Muscle of leg (tissue), 11 donors: ENCODE results near the gene RBM39. TPM values are rescaled to one million over a fixed set of nuclear protein-coding genes. Genes with fewer than 3 reads are reported as not detected.
"Not testable (repeated sequence)": the region's sequence is repeated elsewhere in the genome, so short reads cannot be mapped to it uniquely, and the experiment has no call there.

Experiments
- DNase-seq: peaks from one replicate; pipeline ENCODE4 v3.0.0; 2013
- H3K27ac ChIP-seq: one replicate; pipeline ENCODE4 v1.5.1; 2013; ENCODE audit warnings: mild to moderate bottlenecking, low read length, control low read depth
- H3K27me3 ChIP-seq: one replicate; pipeline ENCODE4 v1.6.1; 2013; ENCODE audit warnings: low read length; ENCODE audit not compliant: control insufficient read depth, insufficient read depth
- H3K36me3 ChIP-seq: one replicate; pipeline ENCODE4 v1.6.1; 2013; ENCODE audit warnings: low read length; ENCODE audit not compliant: control insufficient read depth, insufficient read depth
- H3K4me1 ChIP-seq: one replicate; pipeline ENCODE4 v1.6.1; 2013; ENCODE audit warnings: low read length; ENCODE audit not compliant: control insufficient read depth, insufficient read depth
- H3K4me3 ChIP-seq: one replicate; pipeline ENCODE4 v1.5.1; 2013; ENCODE audit warnings: low read length, control low read depth
- H3K9me3 ChIP-seq: replicated peaks from 2 replicates; pipeline ENCODE4 v1.6.1; 2013; ENCODE audit warnings: low read depth, low read length; ENCODE audit not compliant: control insufficient read depth
- WGBS: methylation state at CpG from one replicate; pipeline ENCODE4 v1.1.5; 2013; ENCODE audit warnings: missing lambda C conversion rate; ENCODE audit not compliant: insufficient coverage; 5-methylcytosine and 5-hydroxymethylcytosine counted together
- polyA plus RNA-seq, 8 donors: library from polyadenylated mRNA; unstranded; fragments of 120-200 nt; gene quantifications; one replicate each; pipeline versions ENCODE4 v1.2.1 to v1.2.3, GENCODE V29; 2013; ENCODE audit warnings: inconsistent platforms in 1 of 8, low replicate concordance in 1 of 8; ENCODE audit not compliant: insufficient read length in 8 of 8, insufficient read depth in 1 of 8
- total RNA-seq: library from RNA; stranded (reverse); fragments of 120-200 nt; gene quantifications from one replicate; pipeline ENCODE4 v1.2.4, GENCODE V29; 2013

RBM39 gene
- total and polyA plus RNA-seq, 9 donors = 222 to 310 (median 272) TPM

GRCh38 chr20:35773154-35773751 is 31.2 kb upstream of the RBM39 start:
- 39% methylated on average over 5 of the region's 8 CpGs for WGBS
- DNase-seq = peak; percentile 56
- Histone ChIP-seq H3K36me3 (peaks cover 9% of the 10 kb centered on the region), H3K9me3 (no peaks in the 10 kb centered on the region), H3K27me3 (no peaks in the 10 kb centered on the region), H3K4me1 (peaks cover 56% of the 10 kb centered on the region), H3K27ac (peak overlapping the region; percentile 95), H3K4me3 (peak overlapping the region; percentile 90)

- no peak for DNase-seq
- H3K27me3 ChIP-seq = no peaks in the 10 kb centered on the region
- peaks cover 61% of the 10 kb centered on the region for H3K4me1 ChIP-seq
- WGBS = 0% methylated on average over 6 of the region's 8 CpGs
- H3K27ac ChIP-seq = peak overlapping the region; percentile 95
- peaks cover 9% of the 10 kb centered on the region for H3K36me3 ChIP-seq
- H3K9me3 ChIP-seq = no peaks in the 10 kb centered on the region
- H3K4me3 ChIP-seq = peak overlapping the region; percentile 90
Measured at GRCh38 chr20:35772563-35773058, 30.6 kb upstream of the RBM39 start.

- Histone ChIP-seq H3K4me1 (peaks cover 61% of the 10 kb centered on the region), H3K36me3 (peaks cover 9% of the 10 kb centered on the region), H3K4me3 (peak within 1 kb of the TSS; percentile 90), H3K27ac (peak within 1 kb of the TSS; percentile 95), H3K9me3 (no peaks in the 10 kb centered on the region), H3K27me3 (no peaks in the 10 kb centered on the region)
- peak; percentile 98 for DNase-seq
- 2% methylated on average over 83 of the region's 87 CpGs for WGBS
Measured at GRCh38 chr20:35771689-35772562, 29.9 kb upstream of the RBM39 start, which contains the start of gene PHF20. PHF20 (plus strand) TSS chr20:35772015; CDS start chr20:35801523, 29,508 bp downstream.

GRCh38 chr20:35771367-35771688 is 29.3 kb upstream of the RBM39 start:
- Histone ChIP-seq H3K4me1 (peaks cover 55% of the 10 kb centered on the region), H3K27me3 (no peaks in the 10 kb centered on the region)
- WGBS = 71% methylated on average over 9 of the region's 9 CpGs

GRCh38 chr20:35768731-35769664 is 26.9 kb upstream of the RBM39 start:
- DNase-seq = peak; percentile 94
- Histone ChIP-seq H3K4me3 (no peak overlapping the region), H3K9me3 (no peaks in the 10 kb centered on the region), H3K27me3 (no peaks in the 10 kb centered on the region), H3K36me3 (no peaks in the 10 kb centered on the region), H3K27ac (peak overlapping the region; percentile 97), H3K4me1 (peaks cover 44% of the 10 kb centered on the region)
- 25% methylated on average over 1 of the region's 5 CpGs for WGBS

More at GRCh38 chr20:35771367-35771688, 29.3 kb upstream of the RBM39 start:
- H3K27ac ChIP-seq = peak overlapping the region; percentile 93
- DNase-seq = no peak
- peaks cover 9% of the 10 kb centered on the region for H3K36me3 ChIP-seq
- peak overlapping the region; percentile 90 for H3K4me3 ChIP-seq
- H3K9me3 ChIP-seq = no peaks in the 10 kb centered on the region

- H3K4me1 ChIP-seq = peaks cover 36% of the 10 kb centered on the region
- no peaks in the 10 kb centered on the region for H3K9me3 ChIP-seq
- H3K27ac ChIP-seq = peak overlapping the region; percentile 97
- H3K4me3 ChIP-seq = no peak overlapping the region
- no peaks in the 10 kb centered on the region for H3K36me3 ChIP-seq
- DNase-seq = peak; percentile 83
- WGBS = 59% methylated on average over 3 of the region's 12 CpGs
- no peaks in the 10 kb centered on the region for H3K27me3 ChIP-seq
Measured at GRCh38 chr20:35767683-35768481, 25.8 kb upstream of the RBM39 start.

- Histone ChIP-seq H3K9me3 (no peaks in the 10 kb centered on the region), H3K4me1 (peaks cover 31% of the 10 kb centered on the region), H3K4me3 (no peak overlapping the region), H3K36me3 (no peaks in the 10 kb centered on the region), H3K27me3 (no peaks in the 10 kb centered on the region), H3K27ac (no peak overlapping the region)
- DNase-seq = no peak
- WGBS = 84% methylated on average over 3 of the region's 4 CpGs
Measured at GRCh38 chr20:35766843-35767242, 24.8 kb upstream of the RBM39 start.

- H3K4me1 ChIP-seq = peaks cover 18% of the 10 kb centered on the region
- H3K9me3 ChIP-seq, H3K27ac ChIP-seq, H3K27me3 ChIP-seq, DNase-seq, H3K4me3 ChIP-seq, H3K36me3 ChIP-seq: not testable (repeated sequence)
- WGBS = no CpG with 5 or more reads among the region's 2 CpGs
Measured at GRCh38 chr20:35764936-35765335, 22.9 kb upstream of the RBM39 start.

- no peaks in the 10 kb centered on the region for H3K9me3 ChIP-seq
- H3K27ac ChIP-seq = no peak overlapping the region
- DNase-seq = no peak
- H3K36me3 ChIP-seq = no peaks in the 10 kb centered on the region
- no peak overlapping the region for H3K4me3 ChIP-seq
- no peaks in the 10 kb centered on the region for H3K4me1 ChIP-seq
- no peaks in the 10 kb centered on the region for H3K27me3 ChIP-seq
- WGBS = 85% methylated on average over 3 of the region's 3 CpGs
Measured at GRCh38 chr20:35762461-35762860, 20.4 kb upstream of the RBM39 start.
